GM23338 (cell line): Measurements from ENCODE around the gene CCDC146.

Source experiments
- CREB1 ChIP-seq: fragments of 250-450 bp; sonication (Bioruptor Pico); IDR thresholded peaks from 2 replicates; pipeline ENCODE4 v1.5.0; 2020; ENCODE audit warnings: low read depth, mild to moderate bottlenecking, moderate library complexity
- EZH2 ChIP-seq: fragments of 200-600 bp; sonication (generic); IDR thresholded peaks from one replicate; pipeline ENCODE4 v1.8.0; 2017; ENCODE audit warnings: antibody characterized with exemption, mild to moderate bottlenecking, low read depth; ENCODE audit not compliant: unreplicated experiment
- EZH2phosphoT487 ChIP-seq: fragments of 200-600 bp; sonication (generic); IDR thresholded peaks from one replicate; pipeline ENCODE4 v1.8.1; 2018; ENCODE audit warnings: antibody characterized with exemption; ENCODE audit not compliant: unreplicated experiment
- JUNB ChIP-seq: IDR thresholded peaks from one replicate; pipeline ENCODE4 v1.6.1; 2016; ENCODE audit warnings: antibody characterized with exemption; ENCODE audit not compliant: unreplicated experiment
- NANOG ChIP-seq: IDR thresholded peaks from 2 replicates; pipeline ENCODE4 v1.6.1; 2016; ENCODE audit warnings: antibody characterized with exemption, borderline replicate concordance
- POLR2AphosphoS5 ChIP-seq: IDR thresholded peaks from 2 replicates; pipeline ENCODE4 v1.6.1; 2016; ENCODE audit warnings: antibody characterized with exemption, low read depth
- STAT1 ChIP-seq: IDR thresholded peaks from one replicate; pipeline ENCODE4 v1.6.1; 2016; ENCODE audit warnings: antibody characterized with exemption; ENCODE audit not compliant: unreplicated experiment
- TF ChIP-seq, protein P1 (sequence below): IDR thresholded peaks from one replicate; pipeline ENCODE4 v1.6.1; 2018; ENCODE audit warnings: antibody characterized with exemption; ENCODE audit not compliant: unreplicated experiment
- TF ChIP-seq, protein P2 (sequence below), 2 experiments: fragments of 200-600 bp in 1 of 2; sonication (generic) in 1 of 2; conservative IDR thresholded peaks; 2 replicates each; pipeline versions ENCODE4 v1.5.1 to v1.6.1; 2016 to 2017; ENCODE audit warnings: antibody characterized with exemption in 2 of 2, low read depth in 2 of 2, mild to moderate bottlenecking in 2 of 2, moderate library complexity in 1 of 2
- TF ChIP-seq, protein P3 (sequence below): fragments of 250-450 bp; sonication (Bioruptor Pico); IDR thresholded peaks from 2 replicates; pipeline ENCODE4 v1.5.0; 2020; ENCODE audit warnings: mild to moderate bottlenecking, moderate library complexity

DNA sequence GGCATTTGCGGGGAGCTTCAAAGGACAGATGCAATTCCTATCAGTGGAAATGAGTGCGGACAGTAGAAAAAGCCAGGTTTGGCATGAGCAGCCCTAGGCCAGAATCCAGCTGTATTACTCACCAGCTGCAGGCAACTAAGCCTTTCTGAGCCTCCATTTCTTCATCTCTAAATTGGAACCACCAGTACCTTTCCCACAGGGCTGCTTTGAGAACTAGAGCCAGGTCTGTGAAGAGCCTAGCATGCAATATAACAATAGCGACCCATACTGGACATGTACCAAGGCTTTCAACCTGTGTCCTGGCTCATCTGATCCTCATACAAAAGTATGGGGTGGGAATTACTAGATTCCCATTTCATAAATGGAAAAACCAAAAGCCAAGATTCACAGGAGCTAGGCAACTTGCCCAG, 192.8 kb downstream of the CCDC146 start:
- TF ChIP-seq NANOG (no peak), EZH2 (no peak), POLR2AphosphoS5 (no peak), EZH2phosphoT487 (no peak), CREB1 (CRISPR knock-in tag) (no peak), STAT1 (no peak), JUNB (no peak)
- TF ChIP-seq, protein P1, sequence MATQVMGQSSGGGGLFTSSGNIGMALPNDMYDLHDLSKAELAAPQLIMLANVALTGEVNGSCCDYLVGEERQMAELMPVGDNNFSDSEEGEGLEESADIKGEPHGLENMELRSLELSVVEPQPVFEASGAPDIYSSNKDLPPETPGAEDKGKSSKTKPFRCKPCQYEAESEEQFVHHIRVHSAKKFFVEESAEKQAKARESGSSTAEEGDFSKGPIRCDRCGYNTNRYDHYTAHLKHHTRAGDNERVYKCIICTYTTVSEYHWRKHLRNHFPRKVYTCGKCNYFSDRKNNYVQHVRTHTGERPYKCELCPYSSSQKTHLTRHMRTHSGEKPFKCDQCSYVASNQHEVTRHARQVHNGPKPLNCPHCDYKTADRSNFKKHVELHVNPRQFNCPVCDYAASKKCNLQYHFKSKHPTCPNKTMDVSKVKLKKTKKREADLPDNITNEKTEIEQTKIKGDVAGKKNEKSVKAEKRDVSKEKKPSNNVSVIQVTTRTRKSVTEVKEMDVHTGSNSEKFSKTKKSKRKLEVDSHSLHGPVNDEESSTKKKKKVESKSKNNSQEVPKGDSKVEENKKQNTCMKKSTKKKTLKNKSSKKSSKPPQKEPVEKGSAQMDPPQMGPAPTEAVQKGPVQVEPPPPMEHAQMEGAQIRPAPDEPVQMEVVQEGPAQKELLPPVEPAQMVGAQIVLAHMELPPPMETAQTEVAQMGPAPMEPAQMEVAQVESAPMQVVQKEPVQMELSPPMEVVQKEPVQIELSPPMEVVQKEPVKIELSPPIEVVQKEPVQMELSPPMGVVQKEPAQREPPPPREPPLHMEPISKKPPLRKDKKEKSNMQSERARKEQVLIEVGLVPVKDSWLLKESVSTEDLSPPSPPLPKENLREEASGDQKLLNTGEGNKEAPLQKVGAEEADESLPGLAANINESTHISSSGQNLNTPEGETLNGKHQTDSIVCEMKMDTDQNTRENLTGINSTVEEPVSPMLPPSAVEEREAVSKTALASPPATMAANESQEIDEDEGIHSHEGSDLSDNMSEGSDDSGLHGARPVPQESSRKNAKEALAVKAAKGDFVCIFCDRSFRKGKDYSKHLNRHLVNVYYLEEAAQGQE: no peak
- TF ChIP-seq, protein P2, sequence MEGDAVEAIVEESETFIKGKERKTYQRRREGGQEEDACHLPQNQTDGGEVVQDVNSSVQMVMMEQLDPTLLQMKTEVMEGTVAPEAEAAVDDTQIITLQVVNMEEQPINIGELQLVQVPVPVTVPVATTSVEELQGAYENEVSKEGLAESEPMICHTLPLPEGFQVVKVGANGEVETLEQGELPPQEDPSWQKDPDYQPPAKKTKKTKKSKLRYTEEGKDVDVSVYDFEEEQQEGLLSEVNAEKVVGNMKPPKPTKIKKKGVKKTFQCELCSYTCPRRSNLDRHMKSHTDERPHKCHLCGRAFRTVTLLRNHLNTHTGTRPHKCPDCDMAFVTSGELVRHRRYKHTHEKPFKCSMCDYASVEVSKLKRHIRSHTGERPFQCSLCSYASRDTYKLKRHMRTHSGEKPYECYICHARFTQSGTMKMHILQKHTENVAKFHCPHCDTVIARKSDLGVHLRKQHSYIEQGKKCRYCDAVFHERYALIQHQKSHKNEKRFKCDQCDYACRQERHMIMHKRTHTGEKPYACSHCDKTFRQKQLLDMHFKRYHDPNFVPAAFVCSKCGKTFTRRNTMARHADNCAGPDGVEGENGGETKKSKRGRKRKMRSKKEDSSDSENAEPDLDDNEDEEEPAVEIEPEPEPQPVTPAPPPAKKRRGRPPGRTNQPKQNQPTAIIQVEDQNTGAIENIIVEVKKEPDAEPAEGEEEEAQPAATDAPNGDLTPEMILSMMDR (conservative IDR thresholded peaks at IDR 0.05; ENCODE audit: low read depth in 2 of 2): no peak
- TF ChIP-seq, protein P3, sequence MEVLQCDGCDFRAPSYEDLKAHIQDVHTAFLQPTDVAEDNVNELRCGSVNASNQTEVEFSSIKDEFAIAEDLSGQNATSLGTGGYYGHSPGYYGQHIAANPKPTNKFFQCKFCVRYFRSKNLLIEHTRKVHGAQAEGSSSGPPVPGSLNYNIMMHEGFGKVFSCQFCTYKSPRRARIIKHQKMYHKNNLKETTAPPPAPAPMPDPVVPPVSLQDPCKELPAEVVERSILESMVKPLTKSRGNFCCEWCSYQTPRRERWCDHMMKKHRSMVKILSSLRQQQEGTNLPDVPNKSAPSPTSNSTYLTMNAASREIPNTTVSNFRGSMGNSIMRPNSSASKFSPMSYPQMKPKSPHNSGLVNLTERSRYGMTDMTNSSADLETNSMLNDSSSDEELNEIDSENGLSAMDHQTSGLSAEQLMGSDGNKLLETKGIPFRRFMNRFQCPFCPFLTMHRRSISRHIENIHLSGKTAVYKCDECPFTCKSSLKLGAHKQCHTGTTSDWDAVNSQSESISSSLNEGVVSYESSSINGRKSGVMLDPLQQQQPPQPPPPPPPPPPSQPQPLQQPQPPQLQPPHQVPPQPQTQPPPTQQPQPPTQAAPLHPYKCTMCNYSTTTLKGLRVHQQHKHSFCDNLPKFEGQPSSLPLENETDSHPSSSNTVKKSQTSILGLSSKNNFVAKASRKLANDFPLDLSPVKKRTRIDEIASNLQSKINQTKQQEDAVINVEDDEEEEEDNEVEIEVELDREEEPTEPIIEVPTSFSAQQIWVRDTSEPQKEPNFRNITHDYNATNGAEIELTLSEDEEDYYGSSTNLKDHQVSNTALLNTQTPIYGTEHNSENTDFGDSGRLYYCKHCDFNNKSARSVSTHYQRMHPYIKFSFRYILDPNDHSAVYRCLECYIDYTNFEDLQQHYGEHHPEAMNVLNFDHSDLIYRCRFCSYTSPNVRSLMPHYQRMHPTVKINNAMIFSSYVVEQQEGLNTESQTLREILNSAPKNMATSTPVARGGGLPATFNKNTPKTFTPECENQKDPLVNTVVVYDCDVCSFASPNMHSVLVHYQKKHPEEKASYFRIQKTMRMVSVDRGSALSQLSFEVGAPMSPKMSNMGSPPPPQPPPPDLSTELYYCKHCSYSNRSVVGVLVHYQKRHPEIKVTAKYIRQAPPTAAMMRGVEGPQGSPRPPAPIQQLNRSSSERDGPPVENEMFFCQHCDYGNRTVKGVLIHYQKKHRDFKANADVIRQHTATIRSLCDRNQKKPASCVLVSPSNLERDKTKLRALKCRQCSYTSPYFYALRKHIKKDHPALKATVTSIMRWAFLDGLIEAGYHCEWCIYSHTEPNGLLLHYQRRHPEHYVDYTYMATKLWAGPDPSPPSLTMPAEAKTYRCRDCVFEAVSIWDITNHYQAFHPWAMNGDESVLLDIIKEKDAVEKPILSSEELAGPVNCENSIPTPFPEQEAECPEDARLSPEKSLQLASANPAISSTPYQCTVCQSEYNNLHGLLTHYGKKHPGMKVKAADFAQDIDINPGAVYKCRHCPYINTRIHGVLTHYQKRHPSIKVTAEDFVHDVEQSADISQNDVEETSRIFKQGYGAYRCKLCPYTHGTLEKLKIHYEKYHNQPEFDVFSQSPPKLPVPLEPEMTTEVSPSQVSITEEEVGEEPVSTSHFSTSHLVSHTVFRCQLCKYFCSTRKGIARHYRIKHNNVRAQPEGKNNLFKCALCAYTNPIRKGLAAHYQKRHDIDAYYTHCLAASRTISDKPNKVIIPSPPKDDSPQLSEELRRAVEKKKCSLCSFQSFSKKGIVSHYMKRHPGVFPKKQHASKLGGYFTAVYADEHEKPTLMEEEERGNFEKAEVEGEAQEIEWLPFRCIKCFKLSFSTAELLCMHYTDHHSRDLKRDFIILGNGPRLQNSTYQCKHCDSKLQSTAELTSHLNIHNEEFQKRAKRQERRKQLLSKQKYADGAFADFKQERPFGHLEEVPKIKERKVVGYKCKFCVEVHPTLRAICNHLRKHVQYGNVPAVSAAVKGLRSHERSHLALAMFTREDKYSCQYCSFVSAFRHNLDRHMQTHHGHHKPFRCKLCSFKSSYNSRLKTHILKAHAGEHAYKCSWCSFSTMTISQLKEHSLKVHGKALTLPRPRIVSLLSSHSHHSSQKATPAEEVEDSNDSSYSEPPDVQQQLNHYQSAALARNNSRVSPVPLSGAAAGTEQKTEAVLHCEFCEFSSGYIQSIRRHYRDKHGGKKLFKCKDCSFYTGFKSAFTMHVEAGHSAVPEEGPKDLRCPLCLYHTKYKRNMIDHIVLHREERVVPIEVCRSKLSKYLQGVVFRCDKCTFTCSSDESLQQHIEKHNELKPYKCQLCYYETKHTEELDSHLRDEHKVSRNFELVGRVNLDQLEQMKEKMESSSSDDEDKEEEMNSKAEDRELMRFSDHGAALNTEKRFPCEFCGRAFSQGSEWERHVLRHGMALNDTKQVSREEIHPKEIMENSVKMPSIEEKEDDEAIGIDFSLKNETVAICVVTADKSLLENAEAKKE (CRISPR knock-in tag): no peak
